ENCODE data around the gene ARID2.

Gene ARID2

GRCh38 chr12:45938566-45938965 lies 209.1 kb downstream of the ARID2 start:
- no peak for DNase-seq

GRCh38 chr12:45939759-45940158 lies 210.3 kb downstream of the ARID2 start:
- DNase-seq: no peak

- no peak for DNase-seq
These were observed 215.3 kb downstream of the ARID2 start for GRCh38 chr12:45944771-45945170.

- DNase-seq: no peak
These were observed 216.9 kb downstream of the ARID2 start for GRCh38 chr12:45946435-45946834.

GRCh38 chr12:45948546-45948945 lies 219.0 kb downstream of the ARID2 start:
- DNase-seq: no peak
